IPS-NIHi11 (cell line): ENCODE measurements around the gene ENPP1.

Source experiments
- DNase-seq: peaks from one replicate; pipeline ENCODE4 v3.0.0; 2012; ENCODE audit warnings: mixed read lengths, low spot score

The ENPP1 gene

GRCh38 chr6:131807644-131808459, at the start of gene ENPP1:
Gene ENPP1, plus strand, starts transcription at chr6:131808020. Its CDS starts 16 bp downstream, at chr6:131808036.
- peak; percentile 87 for DNase-seq

- no peak for DNase-seq
Observed at GRCh38 chr6:131758920-131759319, 48.9 kb upstream of the ENPP1 start.

GRCh38 chr6:131761060-131761761, 46.6 kb upstream of the ENPP1 start:
- no peak for DNase-seq

GRCh38 chr6:131761762-131762067, 46.1 kb upstream of the ENPP1 start:
- DNase-seq: no peak

GRCh38 chr6:131762984-131763383, 44.8 kb upstream of the ENPP1 start:
- DNase-seq: no peak

GRCh38 chr6:131763749-131764148, 44.1 kb upstream of the ENPP1 start:
- DNase-seq: no peak

- no peak for DNase-seq
Observed at GRCh38 chr6:131764350-131764749, 43.5 kb upstream of the ENPP1 start.

GRCh38 chr6:131765081-131765803, 42.6 kb upstream of the ENPP1 start:
- no peak for DNase-seq

- no peak for DNase-seq
Observed at GRCh38 chr6:131765804-131766135, 42.0 kb upstream of the ENPP1 start.

- DNase-seq: no peak
Observed at GRCh38 chr6:131766631-131767030, 41.2 kb upstream of the ENPP1 start.

GRCh38 chr6:131768964-131769363, 38.9 kb upstream of the ENPP1 start:
- DNase-seq: no peak

GRCh38 chr6:131769385-131770141, 38.3 kb upstream of the ENPP1 start:
- DNase-seq: no peak

GRCh38 chr6:131770776-131771175, 37.0 kb upstream of the ENPP1 start:
- no peak for DNase-seq

- DNase-seq: no peak
Observed at GRCh38 chr6:131773284-131773950, 34.4 kb upstream of the ENPP1 start.

GRCh38 chr6:131775886-131776285, 31.9 kb upstream of the ENPP1 start:
- DNase-seq: no peak

GRCh38 chr6:131776985-131777384, 30.8 kb upstream of the ENPP1 start:
- DNase-seq: no peak

- no peak for DNase-seq
Observed at GRCh38 chr6:131778169-131778568, 29.7 kb upstream of the ENPP1 start.

GRCh38 chr6:131779304-131779703, 28.5 kb upstream of the ENPP1 start:
- DNase-seq: no peak

GRCh38 chr6:131780600-131780999, 27.2 kb upstream of the ENPP1 start:
- DNase-seq: no peak

GRCh38 chr6:131781687-131782086, 26.1 kb upstream of the ENPP1 start:
- no peak for DNase-seq

GRCh38 chr6:131782764-131783163, 25.1 kb upstream of the ENPP1 start:
- DNase-seq: no peak

- no peak for DNase-seq
Observed at GRCh38 chr6:131784561-131784960, 23.3 kb upstream of the ENPP1 start.
